GM19463 (cell line): ENCODE data around the gene MLLT3.

Experiments
- ATAC-seq: cut with Tn5 transposase; IDR thresholded peaks from one replicate; pipeline ENCODE4 v1.9.1; 2021; ENCODE audit warnings: mild to moderate bottlenecking, moderate library complexity; ENCODE audit not compliant: unreplicated experiment

MLLT3 gene

GRCh38 chr9:20436476-20437195 is 185.7 kb downstream of the MLLT3 start:
- ATAC-seq: no peak

DNA sequence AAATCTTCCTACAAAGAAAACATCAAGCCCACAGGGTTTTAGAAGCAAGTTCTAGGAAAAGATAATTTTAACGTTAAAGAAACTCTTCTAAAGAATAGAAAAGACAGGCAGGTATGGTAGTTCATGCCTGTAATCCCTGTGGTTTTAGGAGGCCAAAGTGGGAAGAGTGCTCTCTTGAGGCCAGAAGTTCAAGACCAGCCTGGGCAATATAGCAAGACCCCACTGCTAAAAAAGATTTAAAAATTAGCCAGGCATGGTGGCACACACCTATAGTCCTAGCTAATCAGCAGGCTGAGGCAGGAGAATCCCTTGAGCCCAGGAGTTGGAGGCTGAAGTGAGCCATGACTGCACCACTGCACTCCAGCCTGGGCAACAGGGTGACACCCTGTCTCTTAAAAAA is 193.3 kb downstream of the MLLT3 start:
- ATAC-seq: no peak

GRCh38 chr9:20427359-20427758 is 194.9 kb downstream of the MLLT3 start:
- ATAC-seq: no peak

- ATAC-seq: no peak
Observed at GRCh38 chr9:20426019-20426418, 196.3 kb downstream of the MLLT3 start.

DNA sequence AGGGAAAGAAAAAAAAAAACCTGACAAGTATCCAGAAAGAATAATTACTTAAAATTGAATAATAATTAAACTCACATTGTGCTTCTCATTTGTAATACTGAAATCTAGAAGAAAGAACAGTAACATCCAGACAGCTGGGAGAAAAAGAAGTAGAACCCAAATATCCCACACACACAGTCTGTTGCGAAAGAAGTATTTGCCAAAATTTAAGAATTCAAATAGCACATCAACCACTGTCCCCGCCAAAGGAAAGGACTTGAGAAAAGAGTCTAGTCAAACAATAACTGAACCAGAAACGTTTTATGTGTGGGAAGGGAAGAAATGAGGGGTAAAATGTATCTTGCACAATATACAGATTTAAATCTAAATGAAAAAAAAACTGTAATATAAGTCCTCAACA is 202.8 kb downstream of the MLLT3 start:
- no peak for ATAC-seq

GRCh38 chr9:20418485-20418884 is 203.8 kb downstream of the MLLT3 start:
- no peak for ATAC-seq

DNA sequence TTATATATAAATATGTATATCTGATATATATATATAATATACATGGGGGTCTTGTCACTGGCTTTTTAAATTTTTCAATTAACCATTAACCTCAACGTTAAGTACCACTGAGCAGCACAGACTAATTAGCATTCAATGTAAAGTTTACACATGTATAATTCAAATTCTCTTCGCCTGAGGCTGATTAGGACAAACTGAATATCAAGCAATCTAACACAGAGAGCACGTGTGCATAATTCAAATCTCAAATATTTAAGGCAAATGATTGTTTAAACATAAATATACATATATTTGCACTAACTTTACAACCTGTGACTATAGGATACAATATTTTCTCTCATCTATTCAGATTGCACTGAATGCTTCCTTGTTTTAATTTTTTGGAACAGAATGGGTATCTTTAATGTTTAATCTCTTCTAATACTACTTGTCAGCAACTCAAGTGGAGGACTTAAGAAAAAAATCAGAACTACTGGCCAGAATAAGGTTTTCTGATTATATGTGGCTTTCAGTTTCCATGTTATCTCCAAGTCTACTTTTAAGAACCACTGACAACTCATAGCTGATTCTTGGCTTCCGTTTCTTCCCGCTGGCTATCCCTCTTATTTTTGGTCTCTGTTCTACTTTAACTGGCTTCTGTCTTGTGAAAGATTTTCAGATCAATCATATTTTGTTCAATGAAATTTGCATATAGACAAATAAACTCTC is 204.8 kb downstream of the MLLT3 start:
- no peak for ATAC-seq

DNA sequence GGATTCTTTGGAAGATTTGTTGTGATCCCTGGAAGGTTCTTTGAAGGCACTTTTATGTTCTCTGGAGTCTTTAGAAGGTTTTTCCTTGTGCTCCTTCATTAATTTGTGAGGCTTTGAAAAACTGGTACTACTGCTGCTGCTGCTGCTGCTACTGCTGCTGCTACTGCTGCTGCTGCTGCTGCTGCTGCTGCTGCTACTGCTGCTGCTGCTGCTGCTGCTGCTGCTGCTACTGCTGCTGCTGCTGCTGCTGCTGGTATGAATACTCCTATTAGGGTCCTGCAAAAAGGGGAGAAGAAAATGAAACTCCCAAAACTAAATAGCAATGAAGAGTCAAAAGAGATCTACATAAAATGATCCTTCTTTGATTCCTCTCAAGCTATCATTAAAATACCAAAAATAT is 208.1 kb downstream of the MLLT3 start:
- no peak for ATAC-seq

- ATAC-seq: no peak
Observed at GRCh38 chr9:20409321-20410092, 212.8 kb downstream of the MLLT3 start.

- no peak for ATAC-seq
Observed at GRCh38 chr9:20408513-20408912, 213.8 kb downstream of the MLLT3 start.

DNA sequence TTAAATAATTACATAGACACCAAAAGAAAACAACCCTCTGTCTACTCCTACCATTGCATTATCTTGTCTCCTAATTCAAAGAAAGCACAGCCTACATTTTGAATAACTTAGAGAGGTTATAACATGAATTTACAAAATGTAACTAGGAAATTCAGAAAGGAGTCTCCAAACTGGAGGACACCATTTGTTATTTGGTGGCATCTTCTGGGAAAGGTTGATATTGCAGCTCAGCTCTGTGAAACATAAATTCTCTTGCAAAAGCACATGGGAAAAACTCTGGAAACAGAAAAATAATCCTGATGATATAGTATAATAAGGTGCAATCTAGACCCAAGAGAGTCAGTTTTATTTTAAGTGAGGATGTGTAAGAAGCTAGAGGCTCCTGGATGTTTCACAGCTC is 215.3 kb downstream of the MLLT3 start:
- ATAC-seq: no peak

GRCh38 chr9:20406344-20406743 is 216.0 kb downstream of the MLLT3 start:
- ATAC-seq: no peak

DNA sequence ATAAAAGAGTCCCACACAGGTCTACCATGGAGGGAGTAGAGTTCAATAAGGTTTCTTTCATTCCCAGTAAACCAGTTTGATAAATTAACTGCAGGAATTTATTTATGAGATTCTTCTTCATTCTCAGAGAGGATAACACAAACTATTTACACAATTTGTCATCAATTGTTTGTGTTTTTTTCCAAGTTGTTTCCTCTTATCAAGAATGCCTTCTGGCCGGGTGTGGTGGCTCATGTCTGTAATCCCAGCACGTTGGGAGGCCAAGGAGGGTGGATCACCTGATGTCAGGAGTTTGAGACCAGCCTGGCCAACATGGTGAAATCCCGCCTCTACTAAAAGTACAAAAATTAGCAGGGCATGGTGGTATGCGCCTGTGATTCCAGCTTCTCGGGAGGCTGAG is 216.7 kb downstream of the MLLT3 start:
- no peak for ATAC-seq

DNA sequence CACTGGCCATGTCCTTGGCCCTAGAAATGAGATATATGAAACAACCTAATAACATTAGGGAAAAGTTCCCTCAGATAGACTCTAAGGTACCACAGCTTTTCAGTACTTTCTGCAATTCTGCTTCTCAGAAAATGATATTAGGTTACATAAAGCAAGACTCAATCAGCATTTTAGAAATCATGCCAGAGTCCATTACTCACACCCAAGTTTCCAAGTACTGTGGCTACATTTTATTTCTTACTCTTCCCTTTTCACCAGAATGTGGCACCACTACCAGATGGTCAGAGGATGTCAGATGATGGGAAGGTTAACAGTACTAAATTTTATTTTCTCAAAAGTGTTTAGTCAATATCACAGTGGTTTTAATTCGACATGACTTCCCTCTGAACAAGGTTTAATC is 217.2 kb downstream of the MLLT3 start:
- no peak for ATAC-seq

- no peak for ATAC-seq
Observed at GRCh38 chr9:20404192-20404813, 218.0 kb downstream of the MLLT3 start.

GRCh38 chr9:20403346-20403745 is 219.0 kb downstream of the MLLT3 start:
- ATAC-seq: no peak

- no peak for ATAC-seq
Observed at GRCh38 chr9:20402273-20402875, 219.9 kb downstream of the MLLT3 start.

GRCh38 chr9:20398536-20399338 is 223.6 kb downstream of the MLLT3 start:
- ATAC-seq: no peak

DNA sequence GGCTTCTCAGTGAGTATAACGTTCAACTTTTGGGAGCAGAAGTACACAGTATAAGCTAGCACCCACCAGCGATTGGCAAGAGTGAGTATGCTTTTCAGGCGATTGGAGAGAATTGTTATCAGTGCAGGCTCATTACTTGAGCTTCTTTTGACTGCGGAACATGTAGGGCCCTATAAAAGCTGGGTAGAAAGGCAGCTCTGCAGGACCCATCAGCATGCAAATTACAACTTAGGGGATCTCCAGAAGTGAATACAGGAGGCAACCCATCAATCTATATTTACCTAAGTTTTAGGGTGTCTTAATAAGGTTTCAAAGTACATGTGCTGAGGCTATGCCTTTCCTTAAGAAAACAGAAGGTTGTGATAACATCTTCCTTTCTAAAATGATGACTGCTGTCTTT is 225.0 kb downstream of the MLLT3 start:
- no peak for ATAC-seq

GRCh38 chr9:20396509-20396908 is 225.8 kb downstream of the MLLT3 start:
- ATAC-seq: no peak
